Endothelial cell of umbilical vein (primary cell): ENCODE data around the gene SMIM12. TPM values are rescaled to one million over a fixed set of nuclear protein-coding genes. Genes with fewer than 3 reads are reported as not detected.

Source experiments
- BruUV-seq: library from RNA; stranded (reverse); fragments of 400-500 nt; replicated peaks from 2 replicates; lab custom pipeline; 2021; lab: Mats Ljungman, UMichigan
- CTCF ChIA-PET: fragments of 300-600, 350-600 bp; sonication (Branson Sonifier 250); formaldehyde crosslinking; loops from one replicate; lab custom pipeline; 2021; ENCODE audit warnings: antibody characterized with exemption, inconsistent platforms; lab: Charles Lee
- POLR2A ChIA-PET: fragments of 300-600, 350-600 bp; sonication (Branson Sonifier 250); formaldehyde crosslinking; loops from one replicate; lab custom pipeline; 2021; ENCODE audit warnings: antibody characterized with exemption, inconsistent platforms; lab: Charles Lee
- DNase-seq: peaks from one replicate; pipeline ENCODE4 v3.0.0-alpha.2; 2011; ENCODE audit warnings: low read depth, low spot score
- FAIRE-seq: peaks from 2 replicates; lab custom pipeline; 2011; peaks lifted over from hg19 to GRCh38; lab: Jason Lieb, UNC
- H2AFZ ChIP-seq: 2 replicates; pipeline ENCODE4 v1.6.0; 2012; ENCODE audit warnings: low read depth, low read length, control low read depth, inconsistent platforms
- H3K27ac ChIP-seq: 2 replicates; pipeline ENCODE4 v1.5.1; 2011; ENCODE audit warnings: low read depth, mild to moderate bottlenecking, control low read depth, low read length, moderate library complexity; ENCODE audit not compliant: insufficient read depth
- H3K27me3 ChIP-seq, 2 experiments: 2 replicates each; pipeline versions ENCODE4 v1.6.0 to v1.6.1; 2011; ENCODE audit warnings: low read length in 2 of 2, mixed read lengths in 1 of 2; ENCODE audit not compliant: control insufficient read depth in 2 of 2, insufficient read depth in 2 of 2
- H3K36me3 ChIP-seq, 2 experiments: 2 replicates in 1 of 2; 3 replicates in 1 of 2; pipeline ENCODE4 v1.5.1; 2011; ENCODE audit warnings: low read length in 2 of 2, mild to moderate bottlenecking in 1 of 2, moderate library complexity in 1 of 2; ENCODE audit not compliant: control insufficient read depth in 2 of 2, insufficient read depth in 2 of 2; ENCODE audit errors: extremely low read depth in 1 of 2
- H3K4me1 ChIP-seq: 3 replicates; pipeline ENCODE4 v1.5.1; 2011; ENCODE audit warnings: mild to moderate bottlenecking, low read length; ENCODE audit not compliant: control insufficient read depth, insufficient read depth; ENCODE audit errors: extremely low read depth
- H3K4me2 ChIP-seq: 2 replicates; pipeline ENCODE4 v1.6.1; 2011; ENCODE audit warnings: low read length, control low read depth, mixed read lengths; ENCODE audit not compliant: insufficient read depth
- H3K4me3 ChIP-seq, 3 experiments: fragments of 200-600 bp in 1 of 3; sonication (generic), shearing (Covaris generic) in 1 of 3; replicated peaks in 1 of 3; 2 replicates each; pipeline ENCODE4 v1.5.1; 2011 to 2016; ENCODE audit warnings: control low read depth in 3 of 3, low read length in 3 of 3, mild to moderate bottlenecking in 2 of 3, inconsistent platforms in 1 of 3, low read depth in 1 of 3, moderate library complexity in 1 of 3; ENCODE audit not compliant: insufficient read depth in 1 of 3
- H3K79me2 ChIP-seq: 2 replicates; pipeline ENCODE4 v1.6.0; 2012; ENCODE audit warnings: low read length, inconsistent platforms; ENCODE audit not compliant: control insufficient read depth, insufficient read depth
- H3K9ac ChIP-seq: replicated peaks from 2 replicates; pipeline ENCODE3; 2011; ENCODE audit warnings: low read length, control low read depth; ENCODE audit not compliant: insufficient read depth; ENCODE audit errors: extremely low read depth
- H3K9me1 ChIP-seq: replicated peaks from 3 replicates; pipeline ENCODE4 v1.6.0; 2011; ENCODE audit warnings: mild to moderate bottlenecking, low read length; ENCODE audit not compliant: control insufficient read depth, insufficient read depth; ENCODE audit errors: extremely low read depth
- H3K9me3 ChIP-seq: replicated peaks from 2 replicates; pipeline ENCODE4 v1.5.1; 2012; ENCODE audit warnings: low read length, inconsistent platforms; ENCODE audit not compliant: control insufficient read depth, insufficient read depth
- H4K20me1 ChIP-seq: replicated peaks from 2 replicates; pipeline ENCODE3; 2011; ENCODE audit warnings: mild to moderate bottlenecking, low read length; ENCODE audit not compliant: control insufficient read depth, insufficient read depth; ENCODE audit errors: extremely low read depth
- EZH2 ChIP-seq: IDR thresholded peaks from 2 replicates; pipeline ENCODE4 v1.6.1; 2012; ENCODE audit warnings: borderline replicate concordance, low read depth, mild to moderate bottlenecking, moderate library complexity, low read length, inconsistent platforms; ENCODE audit not compliant: severe bottlenecking
- JUN ChIP-seq: IDR thresholded peaks from 2 replicates; pipeline ENCODE4 v1.6.1; 2011; ENCODE audit warnings: borderline replicate concordance, low read depth; ENCODE audit not compliant: insufficient read length, insufficient read depth
- POLR2A ChIP-seq: IDR thresholded peaks from 2 replicates; pipeline ENCODE4 v1.6.1; 2012; ENCODE audit warnings: low read depth, mild to moderate bottlenecking, control low read depth, low read length
- POLR2AphosphoS5 ChIP-seq: IDR thresholded peaks from 2 replicates; pipeline ENCODE4 v1.6.1; 2012; ENCODE audit warnings: low read depth, mild to moderate bottlenecking, control low read depth, low read length, moderate library complexity; ENCODE audit not compliant: insufficient read depth
- dilution Hi-C: fragments of 300-500 bp; cut with MboI; formaldehyde crosslinking; loops from one replicate; pipeline ENCODE4 v1.15.0; 2019; ENCODE audit warnings: low sequenced_read_pairs; ENCODE audit not compliant: extremely low pct_ligation_motif_present
- intact Hi-C: fragments of 100-400 bp; cut with micrococcal nuclease; formaldehyde crosslinking; loops from one replicate; pipeline ENCODE4 v1.10.0; 2022
- polyA plus RNA-seq, 4 experiments: library from polyadenylated mRNA; depleted of rRNA in 3 of 4; stranded (reverse) in 3 of 4; unstranded in 1 of 4; fragments of >200 nt; gene quantifications; 2 replicates each; pipeline versions ENCODE4 v1.2.1 to v1.2.3, GENCODE V29; 2011 to 2012; ENCODE audit warnings: missing spikeins in 1 of 4
- total RNA-seq: library from RNA; stranded (reverse); gene quantifications from 2 replicates; pipeline ENCODE4 v1.2.3, GENCODE V29; 2021
- TF ChIP-seq, protein P1 (sequence below), 2 donors: IDR thresholded peaks; 1 replicate in 1 of 2; 2 replicates in 1 of 2; pipeline ENCODE4 v1.5.1; 2011; ENCODE audit warnings: low read length in 2 of 2, mild to moderate bottlenecking in 2 of 2, moderate library complexity in 2 of 2, control low read depth in 1 of 2, inconsistent platforms in 1 of 2, low read depth in 1 of 2; ENCODE audit not compliant: insufficient read depth in 1 of 2; ENCODE audit errors: extremely low read depth in 1 of 2
- TF ChIP-seq, protein P2 (sequence below): IDR thresholded peaks from 2 replicates; pipeline ENCODE4 v1.6.1; 2011; ENCODE audit not compliant: insufficient read depth, insufficient read length

The SMIM12 gene
- total and polyA plus RNA-seq, 2 donors (not counting 3 experiments of a cell fraction or from before 2014, with no cell fraction given): 66.2 to 85.9 TPM

DNA sequence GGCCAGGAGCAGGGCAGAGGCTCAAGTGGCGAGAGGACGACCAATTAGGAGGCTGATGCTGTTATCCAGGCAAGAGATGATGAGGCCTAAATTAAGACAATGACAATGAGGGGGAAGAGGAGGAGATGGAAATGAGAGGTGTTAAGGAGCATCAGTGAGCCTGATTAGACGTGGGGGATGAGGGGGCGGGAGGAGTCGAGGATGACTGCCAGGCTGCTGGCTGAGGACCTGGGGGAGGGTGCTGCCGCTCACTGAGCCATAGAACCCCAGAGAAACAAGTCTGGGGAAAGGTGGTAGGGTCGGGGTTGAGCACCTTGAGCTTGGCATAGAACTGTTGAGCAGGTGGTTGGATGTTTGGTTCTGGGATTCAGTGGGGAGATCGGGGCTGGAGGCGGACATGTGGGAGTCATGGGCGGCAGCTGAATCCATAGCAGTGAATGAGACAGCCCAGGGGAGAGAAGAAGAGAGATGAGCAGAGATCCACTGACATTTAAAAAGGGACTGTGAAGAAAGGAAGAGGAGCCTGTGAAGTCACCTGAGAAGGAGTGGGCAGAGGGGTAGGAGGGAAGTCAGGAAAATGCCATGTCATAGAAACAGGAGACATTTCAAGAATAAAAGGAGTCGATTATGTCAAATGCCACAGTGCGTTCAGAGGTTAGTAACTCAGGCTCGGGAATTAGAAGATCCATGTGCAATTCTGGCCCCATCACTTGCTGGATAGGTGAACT, 41.4 kb upstream of the SMIM12 start:
- Histone ChIP-seq H3K27me3 (no peaks in the 10 kb centered on the region), H2AFZ (no peak overlapping the region), H3K36me3 (no peaks in the 10 kb centered on the region), H3K4me1 (no peaks in the 10 kb centered on the region), H4K20me1 (no peaks in the 10 kb centered on the region), H3K9me3 (no peaks in the 10 kb centered on the region), H3K4me3 (no peak overlapping the region), H3K79me2 (no peaks in the 10 kb centered on the region), H3K9me1 (no peaks in the 10 kb centered on the region), H3K4me2 (no peak overlapping the region), H3K9ac (no peak overlapping the region), H3K27ac (no peak overlapping the region)
- intact Hi-C loops (no loop called here), dilution Hi-C loops (no loop called here)
- no TSS peak for BruUV-seq
- ChIA-PET CTCF (no interaction called here), POLR2A (no interaction called here)
- DNase-seq: no peak
- TF ChIP-seq POLR2AphosphoS5 (no peak), EZH2 (no peak), JUN (no peak), POLR2A (no peak)
- TF ChIP-seq, protein P1, sequence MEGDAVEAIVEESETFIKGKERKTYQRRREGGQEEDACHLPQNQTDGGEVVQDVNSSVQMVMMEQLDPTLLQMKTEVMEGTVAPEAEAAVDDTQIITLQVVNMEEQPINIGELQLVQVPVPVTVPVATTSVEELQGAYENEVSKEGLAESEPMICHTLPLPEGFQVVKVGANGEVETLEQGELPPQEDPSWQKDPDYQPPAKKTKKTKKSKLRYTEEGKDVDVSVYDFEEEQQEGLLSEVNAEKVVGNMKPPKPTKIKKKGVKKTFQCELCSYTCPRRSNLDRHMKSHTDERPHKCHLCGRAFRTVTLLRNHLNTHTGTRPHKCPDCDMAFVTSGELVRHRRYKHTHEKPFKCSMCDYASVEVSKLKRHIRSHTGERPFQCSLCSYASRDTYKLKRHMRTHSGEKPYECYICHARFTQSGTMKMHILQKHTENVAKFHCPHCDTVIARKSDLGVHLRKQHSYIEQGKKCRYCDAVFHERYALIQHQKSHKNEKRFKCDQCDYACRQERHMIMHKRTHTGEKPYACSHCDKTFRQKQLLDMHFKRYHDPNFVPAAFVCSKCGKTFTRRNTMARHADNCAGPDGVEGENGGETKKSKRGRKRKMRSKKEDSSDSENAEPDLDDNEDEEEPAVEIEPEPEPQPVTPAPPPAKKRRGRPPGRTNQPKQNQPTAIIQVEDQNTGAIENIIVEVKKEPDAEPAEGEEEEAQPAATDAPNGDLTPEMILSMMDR (IDR thresholded peaks at IDR 0.05; ENCODE audit: extremely low read depth in 1 of 2, insufficient read depth in 1 of 2, low read depth in 1 of 2, low read length in 2 of 2): no peak
- TF ChIP-seq, protein P2, sequence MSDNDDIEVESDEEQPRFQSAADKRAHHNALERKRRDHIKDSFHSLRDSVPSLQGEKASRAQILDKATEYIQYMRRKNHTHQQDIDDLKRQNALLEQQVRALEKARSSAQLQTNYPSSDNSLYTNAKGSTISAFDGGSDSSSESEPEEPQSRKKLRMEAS: no peak
- no peak for FAIRE-seq
